ENCODE measurements around the gene SMYD3.

DNA sequence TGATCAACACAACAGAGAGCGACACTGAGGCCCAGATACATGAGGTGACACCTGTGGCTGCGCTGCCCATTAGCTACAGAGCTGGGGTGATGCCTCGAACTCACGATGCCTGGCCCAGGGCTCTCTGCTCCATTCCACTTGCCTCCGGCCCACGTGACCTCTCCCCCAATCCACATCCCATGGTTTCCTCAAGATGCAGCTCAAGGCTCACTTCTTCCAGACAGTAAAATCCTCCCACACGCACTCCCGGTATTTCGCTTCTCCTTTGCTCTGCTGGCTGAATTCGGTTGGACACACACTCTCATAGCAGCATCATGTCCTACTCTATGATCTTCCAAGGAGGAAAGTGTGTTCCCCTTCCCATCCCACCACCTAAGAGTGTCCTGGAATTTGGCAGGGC lies 679.8 kb downstream of the SMYD3 start:
- TF ChIP-seq, protein P1, sequence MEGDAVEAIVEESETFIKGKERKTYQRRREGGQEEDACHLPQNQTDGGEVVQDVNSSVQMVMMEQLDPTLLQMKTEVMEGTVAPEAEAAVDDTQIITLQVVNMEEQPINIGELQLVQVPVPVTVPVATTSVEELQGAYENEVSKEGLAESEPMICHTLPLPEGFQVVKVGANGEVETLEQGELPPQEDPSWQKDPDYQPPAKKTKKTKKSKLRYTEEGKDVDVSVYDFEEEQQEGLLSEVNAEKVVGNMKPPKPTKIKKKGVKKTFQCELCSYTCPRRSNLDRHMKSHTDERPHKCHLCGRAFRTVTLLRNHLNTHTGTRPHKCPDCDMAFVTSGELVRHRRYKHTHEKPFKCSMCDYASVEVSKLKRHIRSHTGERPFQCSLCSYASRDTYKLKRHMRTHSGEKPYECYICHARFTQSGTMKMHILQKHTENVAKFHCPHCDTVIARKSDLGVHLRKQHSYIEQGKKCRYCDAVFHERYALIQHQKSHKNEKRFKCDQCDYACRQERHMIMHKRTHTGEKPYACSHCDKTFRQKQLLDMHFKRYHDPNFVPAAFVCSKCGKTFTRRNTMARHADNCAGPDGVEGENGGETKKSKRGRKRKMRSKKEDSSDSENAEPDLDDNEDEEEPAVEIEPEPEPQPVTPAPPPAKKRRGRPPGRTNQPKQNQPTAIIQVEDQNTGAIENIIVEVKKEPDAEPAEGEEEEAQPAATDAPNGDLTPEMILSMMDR (IDR thresholded peaks at IDR 0.05): no peak
- TF ChIP-seq EZH2 (IDR thresholded peaks at IDR 0.05; ENCODE audit: borderline replicate concordance, insufficient read depth, low read depth, low read length, poor library complexity, severe bottlenecking): no peak
